GM18858 (cell line): ENCODE results near the gene SLC39A12.
"Not testable (repeated sequence)": the region's sequence is repeated elsewhere in the genome, so short reads cannot be mapped to it uniquely, and the experiment has no call there.

Experiments
- ATAC-seq: cut with Tn5 transposase; IDR thresholded peaks from one replicate; pipeline ENCODE4 v1.9.1; 2021; ENCODE audit not compliant: unreplicated experiment

SLC39A12 gene

GRCh38 chr10:17951868-17952371, at the start of gene SLC39A12:
Gene SLC39A12 (plus strand): TSS chr10:17951918. CDS start chr10:17953277, 1,359 bp downstream.
- no peak for ATAC-seq

GRCh38 chr10:17904564-17904963, 47.2 kb upstream of the SLC39A12 start:
- ATAC-seq, result no peak

- no peak for ATAC-seq
These were observed 46.2 kb upstream of the SLC39A12 start for GRCh38 chr10:17905491-17905890.

GRCh38 chr10:17906002-17906401, 45.7 kb upstream of the SLC39A12 start:
- ATAC-seq, result no peak

GRCh38 chr10:17907641-17908040, 44.1 kb upstream of the SLC39A12 start:
- no peak for ATAC-seq

GRCh38 chr10:17910125-17910789, 41.5 kb upstream of the SLC39A12 start:
- peak; percentile 50 for ATAC-seq

- no peak for ATAC-seq
These were observed 39.0 kb upstream of the SLC39A12 start for GRCh38 chr10:17912754-17913153.

GRCh38 chr10:17913604-17914003, 38.1 kb upstream of the SLC39A12 start:
- ATAC-seq, result no peak

- no peak for ATAC-seq
These were observed 37.3 kb upstream of the SLC39A12 start for GRCh38 chr10:17914169-17915045.

- ATAC-seq, result no peak
These were observed 36.5 kb upstream of the SLC39A12 start for GRCh38 chr10:17915181-17915580.

- no peak for ATAC-seq
These were observed 33.4 kb upstream of the SLC39A12 start for GRCh38 chr10:17918187-17918903.

GRCh38 chr10:17921378-17921777, 30.3 kb upstream of the SLC39A12 start:
- ATAC-seq, result no peak

GRCh38 chr10:17923728-17924127, 28.0 kb upstream of the SLC39A12 start:
- no peak for ATAC-seq

GRCh38 chr10:17943033-17943745, 8.5 kb upstream of the SLC39A12 start:
- no peak for ATAC-seq

GRCh38 chr10:17950269-17950668, 1.4 kb upstream of the SLC39A12 start:
- not testable (repeated sequence) for ATAC-seq

GRCh38 chr10:17950726-17951125, 992 bp upstream of the SLC39A12 start:
- ATAC-seq, result no peak

- ATAC-seq, result not testable (repeated sequence)
These were observed 2.7 kb downstream of the SLC39A12 start for GRCh38 chr10:17954372-17954771.

- ATAC-seq, result no peak
These were observed 3.1 kb downstream of the SLC39A12 start for GRCh38 chr10:17954861-17955260.

- ATAC-seq, result no peak
These were observed 6.3 kb downstream of the SLC39A12 start for GRCh38 chr10:17958049-17958448.

- no peak for ATAC-seq
These were observed 8.2 kb downstream of the SLC39A12 start for GRCh38 chr10:17959870-17960269.
